ENCODE results near the gene AP2A1. TPM values are rescaled to one million over a fixed set of nuclear protein-coding genes. Genes with fewer than 3 reads are reported as not detected.

Gene AP2A1
- total and polyA plus RNA-seq, 10 of the 15 experiments (the other 5 are each of a cell fraction or from before 2014, with no cell fraction given) = 0.68 to 78.8 (median 33.8) TPM

- ChIA-PET SMC1A (ENCODE audit: uncharacterized antibody, unreplicated experiment) (interaction anchor here (1.2 kb wide), 1 partner anchor 30 kb away, joined by 4 read pairs; no protein-coding TSS in a partner anchor), CTCF (interaction anchor here (0.6 to 1.8 kb wide), 2 partner anchors 45 to 48 kb away, joined by 3 to 6 read pairs; no protein-coding TSS in a partner anchor), RAD21 (ENCODE audit: unreplicated experiment) (no interaction called here), POLR2A (interaction anchor here (0.7 kb wide), 1 partner anchor 33 kb away, joined by 3 read pairs; no protein-coding TSS in a partner anchor)
- H4K20me1 ChIP-seq (ENCODE audit: control insufficient read depth, insufficient read depth) = no peaks in the 10 kb centered on the region; the same call in 1 of the 2 replicates
- H3K27ac ChIP-seq (ENCODE audit: control insufficient read depth, insufficient read depth) = no peak overlapping the region
- ATAC-seq = no peak
- no peaks in the 10 kb centered on the region for H3K27me3 ChIP-seq (replicated peaks in 1 of 2; ENCODE audit: control insufficient read depth in 2 of 2, insufficient read depth in 2 of 2, low read length in 1 of 2)
- H3K4me3 ChIP-seq = no peak overlapping the region
- H3K36me3 ChIP-seq (ENCODE audit: control insufficient read depth in 2 of 2, insufficient read depth in 2 of 2, low read length in 1 of 2) = peaks cover 0 to 15% of the 10 kb centered on the region in 2 experiments; a peak in 2 of 4 replicates
- no peaks in the 10 kb centered on the region for H3K9me3 ChIP-seq (replicated peaks; ENCODE audit: control insufficient read depth, insufficient read depth, low read length)
- intact Hi-C loops (cut with micrococcal nuclease; ENCODE audit: unreplicated experiment) (no loop called here), in situ Hi-C loops (cut with MboI) (no loop called here)
- peaks cover 29% of the 10 kb centered on the region for H3K79me2 ChIP-seq (ENCODE audit: control insufficient read depth, insufficient read depth, low read length)
- peaks cover 10% of the 10 kb centered on the region for H3K4me1 ChIP-seq (ENCODE audit: control insufficient read depth, insufficient read depth, low read length)
- BruUV-seq (replicated peaks) = no TSS peak
- no peak overlapping the region for H3K9ac ChIP-seq (ENCODE audit: control insufficient read depth, insufficient read depth, low read length)
- FAIRE-seq = no peak
- 94% methylated on average over 10 of the region's 10 CpGs for WGBS (ENCODE audit: insufficient coverage, insufficient replicate concordance, low lambda C conversion rate, missing lambda C conversion rate)
- no peak overlapping the region; the same call in 1 of the 2 replicates for H3K4me2 ChIP-seq (ENCODE audit: control insufficient read depth, insufficient read depth)
- H2AFZ ChIP-seq (ENCODE audit: control insufficient read depth, low read depth, low read length) = no peak overlapping the region
- DNase-seq (ENCODE audit: low read depth, low spot score) = no peak
- TF ChIP-seq, protein P1, sequence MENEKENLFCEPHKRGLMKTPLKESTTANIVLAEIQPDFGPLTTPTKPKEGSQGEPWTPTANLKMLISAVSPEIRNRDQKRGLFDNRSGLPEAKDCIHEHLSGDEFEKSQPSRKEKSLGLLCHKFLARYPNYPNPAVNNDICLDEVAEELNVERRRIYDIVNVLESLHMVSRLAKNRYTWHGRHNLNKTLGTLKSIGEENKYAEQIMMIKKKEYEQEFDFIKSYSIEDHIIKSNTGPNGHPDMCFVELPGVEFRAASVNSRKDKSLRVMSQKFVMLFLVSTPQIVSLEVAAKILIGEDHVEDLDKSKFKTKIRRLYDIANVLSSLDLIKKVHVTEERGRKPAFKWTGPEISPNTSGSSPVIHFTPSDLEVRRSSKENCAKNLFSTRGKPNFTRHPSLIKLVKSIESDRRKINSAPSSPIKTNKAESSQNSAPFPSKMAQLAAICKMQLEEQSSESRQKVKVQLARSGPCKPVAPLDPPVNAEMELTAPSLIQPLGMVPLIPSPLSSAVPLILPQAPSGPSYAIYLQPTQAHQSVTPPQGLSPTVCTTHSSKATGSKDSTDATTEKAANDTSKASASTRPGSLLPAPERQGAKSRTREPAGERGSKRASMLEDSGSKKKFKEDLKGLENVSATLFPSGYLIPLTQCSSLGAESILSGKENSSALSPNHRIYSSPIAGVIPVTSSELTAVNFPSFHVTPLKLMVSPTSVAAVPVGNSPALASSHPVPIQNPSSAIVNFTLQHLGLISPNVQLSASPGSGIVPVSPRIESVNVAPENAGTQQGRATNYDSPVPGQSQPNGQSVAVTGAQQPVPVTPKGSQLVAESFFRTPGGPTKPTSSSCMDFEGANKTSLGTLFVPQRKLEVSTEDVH (IDR thresholded peaks at IDR 0.05; ENCODE audit: low read depth, partially characterized antibody) = no peak
- TF ChIP-seq CHD4 (IDR thresholded peaks at IDR 0.05) (no peak), KAT2A (conservative IDR thresholded peaks at IDR 0.05; ENCODE audit: control insufficient read depth, low read depth, low read length) (no peak), CBFB (IDR thresholded peaks at IDR 0.05; ENCODE audit: low read depth) (no peak), RUNX3 (IDR thresholded peaks at IDR 0.05; ENCODE audit: low read length) (no peak), SP1 (IDR thresholded peaks at IDR 0.05; ENCODE audit: low read depth, low read length) (no peak), SKIL (IDR thresholded peaks at IDR 0.05; ENCODE audit: low read depth, poor library complexity, severe bottlenecking) (no peak), BRCA1 (IDR thresholded peaks at IDR 0.05; ENCODE audit: low read depth, low read length) (no peak), KDM1A (IDR thresholded peaks at IDR 0.05; ENCODE audit: borderline replicate concordance) (no peak), ZNF384 (IDR thresholded peaks at IDR 0.05; ENCODE audit: borderline replicate concordance, low read depth, low read length) (no peak), SMC3 (IDR thresholded peaks at IDR 0.05; ENCODE audit: borderline replicate concordance, low read length) (no peak), PBX3 (IDR thresholded peaks at IDR 0.05; ENCODE audit: insufficient replicate concordance, low read depth, low read length) (no peak), STAT3 (IDR thresholded peaks at IDR 0.05; ENCODE audit: low read depth, low read length) (no peak), ZNF24 (IDR thresholded peaks at IDR 0.05) (no peak), JUND (IDR thresholded peaks at IDR 0.05; ENCODE audit: low read depth, low read length) (no peak)
- TF ChIP-seq, protein P2, sequence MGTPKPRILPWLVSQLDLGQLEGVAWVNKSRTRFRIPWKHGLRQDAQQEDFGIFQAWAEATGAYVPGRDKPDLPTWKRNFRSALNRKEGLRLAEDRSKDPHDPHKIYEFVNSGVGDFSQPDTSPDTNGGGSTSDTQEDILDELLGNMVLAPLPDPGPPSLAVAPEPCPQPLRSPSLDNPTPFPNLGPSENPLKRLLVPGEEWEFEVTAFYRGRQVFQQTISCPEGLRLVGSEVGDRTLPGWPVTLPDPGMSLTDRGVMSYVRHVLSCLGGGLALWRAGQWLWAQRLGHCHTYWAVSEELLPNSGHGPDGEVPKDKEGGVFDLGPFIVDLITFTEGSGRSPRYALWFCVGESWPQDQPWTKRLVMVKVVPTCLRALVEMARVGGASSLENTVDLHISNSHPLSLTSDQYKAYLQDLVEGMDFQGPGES (IDR thresholded peaks at IDR 0.05) = no peak
- TF ChIP-seq, protein P3, sequence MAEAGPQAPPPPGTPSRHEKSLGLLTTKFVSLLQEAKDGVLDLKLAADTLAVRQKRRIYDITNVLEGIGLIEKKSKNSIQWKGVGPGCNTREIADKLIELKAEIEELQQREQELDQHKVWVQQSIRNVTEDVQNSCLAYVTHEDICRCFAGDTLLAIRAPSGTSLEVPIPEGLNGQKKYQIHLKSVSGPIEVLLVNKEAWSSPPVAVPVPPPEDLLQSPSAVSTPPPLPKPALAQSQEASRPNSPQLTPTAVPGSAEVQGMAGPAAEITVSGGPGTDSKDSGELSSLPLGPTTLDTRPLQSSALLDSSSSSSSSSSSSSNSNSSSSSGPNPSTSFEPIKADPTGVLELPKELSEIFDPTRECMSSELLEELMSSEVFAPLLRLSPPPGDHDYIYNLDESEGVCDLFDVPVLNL (IDR thresholded peaks at IDR 0.05; ENCODE audit: low read depth, low read length) = no peak
Measured at GRCh38 chr19:49820125-49820524, 53.3 kb downstream of the AP2A1 start.

Measured in GM12878 (cell line).